Neural progenitor cell (in vitro differentiated cells): ENCODE results near the gene SPP1. TPM values are rescaled to one million over a fixed set of nuclear protein-coding genes. Genes with fewer than 3 reads are reported as not detected.

Experiments
- DNase-seq: peaks from one replicate; pipeline ENCODE4 v3.0.0-alpha.2; 2016; ENCODE audit warnings: low spot score
- H2AFZ ChIP-seq: fragments of 200-600 bp; sonication (generic); replicated peaks from 2 replicates; pipeline ENCODE4 v1.6.1; 2016; ENCODE audit warnings: antibody characterized with exemption
- H3F3A ChIP-seq: fragments of 200-600 bp; sonication (generic); 2 replicates; pipeline ENCODE4 v1.6.1; 2016; ENCODE audit warnings: antibody characterized with exemption, low read depth
- H3K27ac ChIP-seq: fragments of 200-600 bp; sonication (generic); 2 replicates; pipeline ENCODE4 v1.5.1; 2016; ENCODE audit warnings: mild to moderate bottlenecking
- H3K27me3 ChIP-seq: fragments of 200-600 bp; sonication (generic); 2 replicates; pipeline ENCODE4 v1.6.1; 2016; ENCODE audit warnings: mild to moderate bottlenecking, moderate library complexity
- H3K36me3 ChIP-seq: fragments of 200-600 bp; sonication (generic); 2 replicates; pipeline ENCODE4 v1.5.1; 2016
- H3K4me1 ChIP-seq: fragments of 200-600 bp; sonication (generic); 2 replicates; pipeline ENCODE4 v1.6.1; 2016; ENCODE audit warnings: mixed run types
- H3K4me2 ChIP-seq: fragments of 200-600 bp; sonication (generic); 2 replicates; pipeline ENCODE4 v1.6.1; 2016
- H3K4me3 ChIP-seq: fragments of 200-600 bp; sonication (generic); 2 replicates; pipeline ENCODE4 v1.5.1; 2016
- H3K79me2 ChIP-seq: fragments of 200-600 bp; sonication (generic); 2 replicates; pipeline ENCODE4 v1.6.1; 2016; ENCODE audit warnings: low read depth
- H3K9ac ChIP-seq: fragments of 200-600 bp; sonication (generic); 2 replicates; pipeline ENCODE4 v1.6.1; 2016
- H3K9me3 ChIP-seq: fragments of 200-600 bp; sonication (generic); 2 replicates; pipeline ENCODE4 v1.5.1; 2016; ENCODE audit warnings: low read depth
- H4K20me1 ChIP-seq: fragments of 200-600 bp; sonication (generic); 2 replicates; pipeline ENCODE4 v1.6.1; 2016; ENCODE audit warnings: low read depth
- H3K27ac Mint-ChIP-seq: 3 replicates; pipeline ENCODE4 v1.8.0; 2021; ENCODE audit warnings: mixed read lengths
- H3K27me3 Mint-ChIP-seq: 2 replicates; pipeline ENCODE4 v1.8.0; 2022; ENCODE audit warnings: low read depth, mild to moderate bottlenecking, inconsistent platforms, moderate library complexity, mixed read lengths; ENCODE audit not compliant: insufficient read depth
- H3K36me3 Mint-ChIP-seq: 3 replicates; pipeline ENCODE4 v1.8.0; 2021; ENCODE audit warnings: mixed read lengths
- H3K4me1 Mint-ChIP-seq: 3 replicates; pipeline ENCODE4 v1.8.0; 2021; ENCODE audit warnings: mixed read lengths
- H3K4me3 Mint-ChIP-seq: 3 replicates; pipeline ENCODE4 v1.8.0; 2021; ENCODE audit warnings: mild to moderate bottlenecking, moderate library complexity, mixed read lengths
- H3K9me3 Mint-ChIP-seq: 3 replicates; pipeline ENCODE4 v1.8.0; 2020; ENCODE audit warnings: mixed read lengths
- EZH2 ChIP-seq: fragments of 200-600 bp; sonication (generic); IDR thresholded peaks from 2 replicates; pipeline ENCODE4 v1.6.1; 2017; ENCODE audit warnings: antibody characterized with exemption, mild to moderate bottlenecking, moderate library complexity
- EZH2phosphoT487 ChIP-seq: fragments of 200-600 bp; sonication (generic); IDR thresholded peaks from 2 replicates; pipeline ENCODE4 v1.6.1; 2017; ENCODE audit warnings: antibody characterized with exemption
- total RNA-seq: library from RNA; depleted of rRNA; stranded (reverse); fragments of >200 nt; gene quantifications from 2 replicates; pipeline ENCODE4 v1.2.3, GENCODE V29; 2015; ENCODE audit warnings: low replicate concordance
- TF ChIP-seq, protein P1 (sequence below): fragments of 200-600 bp; sonication (generic); IDR thresholded peaks from 2 replicates; pipeline ENCODE4 v1.5.1; 2017; ENCODE audit warnings: antibody characterized with exemption, mild to moderate bottlenecking

SPP1 gene
- total RNA-seq, 1 donor from 2014 or later = 0.54 TPM

DNA sequence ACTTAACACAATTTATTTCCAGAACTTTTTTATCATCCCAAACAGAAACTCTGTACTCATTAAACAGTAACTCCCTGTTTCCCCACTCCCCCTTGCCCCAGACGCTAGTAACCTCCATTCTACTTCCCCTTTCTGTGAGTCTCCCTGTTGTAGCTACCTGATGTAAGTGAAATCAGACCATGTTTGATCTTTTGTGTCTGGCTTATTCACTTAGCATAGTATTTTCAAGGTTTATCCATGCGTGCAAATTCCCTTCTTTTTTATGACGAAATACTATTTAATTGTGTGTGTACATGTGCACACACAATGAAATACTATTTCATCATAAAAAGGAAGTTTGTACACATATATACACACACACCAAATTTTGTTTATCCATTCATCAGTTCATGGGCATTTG lies 37.1 kb downstream of the SPP1 start:
- TF ChIP-seq EZH2phosphoT487 (no peak), EZH2 (no peak)
- TF ChIP-seq, protein P1, sequence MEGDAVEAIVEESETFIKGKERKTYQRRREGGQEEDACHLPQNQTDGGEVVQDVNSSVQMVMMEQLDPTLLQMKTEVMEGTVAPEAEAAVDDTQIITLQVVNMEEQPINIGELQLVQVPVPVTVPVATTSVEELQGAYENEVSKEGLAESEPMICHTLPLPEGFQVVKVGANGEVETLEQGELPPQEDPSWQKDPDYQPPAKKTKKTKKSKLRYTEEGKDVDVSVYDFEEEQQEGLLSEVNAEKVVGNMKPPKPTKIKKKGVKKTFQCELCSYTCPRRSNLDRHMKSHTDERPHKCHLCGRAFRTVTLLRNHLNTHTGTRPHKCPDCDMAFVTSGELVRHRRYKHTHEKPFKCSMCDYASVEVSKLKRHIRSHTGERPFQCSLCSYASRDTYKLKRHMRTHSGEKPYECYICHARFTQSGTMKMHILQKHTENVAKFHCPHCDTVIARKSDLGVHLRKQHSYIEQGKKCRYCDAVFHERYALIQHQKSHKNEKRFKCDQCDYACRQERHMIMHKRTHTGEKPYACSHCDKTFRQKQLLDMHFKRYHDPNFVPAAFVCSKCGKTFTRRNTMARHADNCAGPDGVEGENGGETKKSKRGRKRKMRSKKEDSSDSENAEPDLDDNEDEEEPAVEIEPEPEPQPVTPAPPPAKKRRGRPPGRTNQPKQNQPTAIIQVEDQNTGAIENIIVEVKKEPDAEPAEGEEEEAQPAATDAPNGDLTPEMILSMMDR = no peak
- H3K27ac ChIP-seq = no peak overlapping the region
- peaks cover 3% of the 10 kb centered on the region for H3K9me3 Mint-ChIP-seq
- no peak overlapping the region for H3K4me2 ChIP-seq
- peaks cover 40% of the 10 kb centered on the region for H3K4me1 Mint-ChIP-seq
- H3K27me3 Mint-ChIP-seq = peaks cover 2% of the 10 kb centered on the region
- peaks cover 22% of the 10 kb centered on the region for H3K36me3 Mint-ChIP-seq
- H3K36me3 ChIP-seq = no peaks in the 10 kb centered on the region
- H3K9ac ChIP-seq = no peak overlapping the region
- peaks cover 34% of the 10 kb centered on the region for H3K4me1 ChIP-seq
- H3K79me2 ChIP-seq = peaks cover 99% of the 10 kb centered on the region
- peak overlapping the region; percentile 24 for H3K4me3 Mint-ChIP-seq
- H3K9me3 ChIP-seq = no peaks in the 10 kb centered on the region
- peaks cover 82% of the 10 kb centered on the region for H4K20me1 ChIP-seq
- H3K4me3 ChIP-seq = no peak overlapping the region
- no peak overlapping the region for H3K27ac Mint-ChIP-seq
- H2AFZ ChIP-seq = no peak overlapping the region
- H3F3A ChIP-seq = no peaks in the 10 kb centered on the region
- no peaks in the 10 kb centered on the region for H3K27me3 ChIP-seq
- no peak for DNase-seq

DNA sequence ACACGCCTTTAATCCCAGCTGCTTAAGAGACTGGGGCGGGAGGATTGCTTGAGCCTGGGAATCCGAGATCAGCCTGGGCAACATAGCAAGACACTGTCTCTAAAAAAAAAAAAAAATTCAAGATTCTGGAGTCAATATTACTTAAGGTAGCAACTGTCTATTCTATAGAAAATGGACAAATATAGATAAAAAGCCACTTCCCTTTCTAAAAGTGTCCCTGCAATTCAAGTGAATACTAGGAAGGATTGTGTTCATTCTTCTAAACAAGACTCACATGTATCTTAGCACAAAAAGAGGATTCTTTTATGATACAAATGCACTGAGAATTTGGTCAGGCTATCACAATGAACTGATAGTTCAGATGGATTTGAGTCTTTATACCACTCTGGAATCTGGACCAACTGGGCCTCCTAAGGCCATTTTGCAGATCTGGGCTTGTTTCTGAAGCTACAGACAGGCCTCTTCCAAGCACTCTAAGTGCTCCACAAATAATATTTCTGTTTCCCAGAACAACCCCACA lies 38.9 kb downstream of the SPP1 start:
- no peaks in the 10 kb centered on the region for H3F3A ChIP-seq
- peaks cover 25% of the 10 kb centered on the region for H3K4me1 ChIP-seq
- TF ChIP-seq EZH2phosphoT487 = no peak
- TF ChIP-seq EZH2 = no peak
- TF ChIP-seq, protein P1 = no peak
- H2AFZ ChIP-seq = no peak overlapping the region
- Mint-ChIP-seq H3K4me1 (peaks cover 33% of the 10 kb centered on the region), H3K36me3 (peaks cover 33% of the 10 kb centered on the region), H3K9me3 (peaks cover 3% of the 10 kb centered on the region), H3K27ac (no peak overlapping the region), H3K4me3 (no peak overlapping the region), H3K27me3 (peaks cover 3% of the 10 kb centered on the region)
- DNase-seq = no peak
- no peaks in the 10 kb centered on the region for H3K9me3 ChIP-seq
- H3K27me3 ChIP-seq = no peaks in the 10 kb centered on the region
- H4K20me1 ChIP-seq = peaks cover 75% of the 10 kb centered on the region
- peaks cover 100% of the 10 kb centered on the region for H3K79me2 ChIP-seq
- H3K4me3 ChIP-seq = no peak overlapping the region
- no peak overlapping the region for H3K27ac ChIP-seq
- H3K4me2 ChIP-seq = no peak overlapping the region
- H3K36me3 ChIP-seq = no peaks in the 10 kb centered on the region
- H3K9ac ChIP-seq = no peak overlapping the region

GRCh38 chr4:88015659-88016295 lies 40.3 kb downstream of the SPP1 start:
- Mint-ChIP-seq H3K27me3 (peaks cover 3% of the 10 kb centered on the region), H3K36me3 (peaks cover 40% of the 10 kb centered on the region), H3K4me1 (peaks cover 26% of the 10 kb centered on the region), H3K4me3 (no peak overlapping the region), H3K27ac (no peak overlapping the region), H3K9me3 (peaks cover 3% of the 10 kb centered on the region)
- no peaks in the 10 kb centered on the region for H3K9me3 ChIP-seq
- H3K36me3 ChIP-seq = no peaks in the 10 kb centered on the region
- no peaks in the 10 kb centered on the region for H3F3A ChIP-seq
- DNase-seq = no peak
- H3K27me3 ChIP-seq = no peaks in the 10 kb centered on the region
- peaks cover 99% of the 10 kb centered on the region for H3K79me2 ChIP-seq
- TF ChIP-seq, protein P1 = no peak
- TF ChIP-seq EZH2phosphoT487 (no peak), EZH2 (no peak)
- H2AFZ ChIP-seq = no peak overlapping the region
- peaks cover 12% of the 10 kb centered on the region for H3K4me1 ChIP-seq
- H3K4me2 ChIP-seq = no peak overlapping the region
- H4K20me1 ChIP-seq = peaks cover 73% of the 10 kb centered on the region
- no peak overlapping the region for H3K27ac ChIP-seq
- no peak overlapping the region for H3K4me3 ChIP-seq
- no peak overlapping the region for H3K9ac ChIP-seq
